Raji (cell line): ENCODE data around the gene CLDN24.

ENCODE experiments used
- POLR2A ChIP-seq: IDR thresholded peaks from 2 replicates; pipeline ENCODE4 v1.6.1; 2011; ENCODE audit warnings: low read depth, low read length, control low read depth; ENCODE audit not compliant: insufficient read depth

CLDN24 gene

DNA sequence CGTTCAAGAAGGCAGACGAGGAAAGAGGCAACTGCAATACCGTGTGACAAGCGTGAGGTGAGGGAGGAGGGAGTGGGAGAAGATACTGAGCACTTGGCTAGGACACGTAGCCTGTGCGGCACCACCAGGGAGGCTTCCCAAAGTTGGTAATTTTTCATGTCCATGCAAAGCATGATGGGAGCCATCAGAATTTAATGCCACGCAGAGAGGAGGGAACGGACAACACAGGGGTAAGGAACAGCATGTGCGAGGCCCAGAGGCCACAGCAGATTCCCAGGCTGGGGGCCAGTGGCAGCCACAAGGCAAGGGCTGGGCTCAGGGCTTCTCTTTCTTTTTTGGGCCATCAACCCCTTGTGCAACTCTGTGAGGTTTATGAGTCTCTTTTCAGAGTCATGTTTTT is 11.0 kb upstream of the CLDN24 start:
- TF ChIP-seq POLR2A, result no peak

DNA sequence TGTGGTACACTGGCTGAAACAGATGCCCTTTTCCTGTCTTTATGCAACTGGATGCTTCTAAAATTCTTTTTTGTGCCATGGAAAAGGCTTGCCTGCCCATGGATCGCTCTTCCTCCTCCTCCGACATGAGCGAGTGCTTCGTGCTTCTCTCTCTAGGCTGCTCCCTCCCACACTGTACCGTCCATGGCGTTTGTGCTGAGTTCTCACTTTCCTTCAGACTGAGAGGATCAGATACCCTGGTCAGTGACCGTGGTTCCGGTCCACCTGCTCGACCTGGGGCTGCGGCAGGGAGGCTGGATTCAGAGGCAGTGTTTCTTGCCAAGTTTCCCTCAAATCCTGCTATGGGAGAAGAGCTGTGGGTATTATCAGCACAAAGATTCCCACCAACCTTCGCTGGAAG is 10.2 kb upstream of the CLDN24 start:
- no peak for TF ChIP-seq POLR2A

DNA sequence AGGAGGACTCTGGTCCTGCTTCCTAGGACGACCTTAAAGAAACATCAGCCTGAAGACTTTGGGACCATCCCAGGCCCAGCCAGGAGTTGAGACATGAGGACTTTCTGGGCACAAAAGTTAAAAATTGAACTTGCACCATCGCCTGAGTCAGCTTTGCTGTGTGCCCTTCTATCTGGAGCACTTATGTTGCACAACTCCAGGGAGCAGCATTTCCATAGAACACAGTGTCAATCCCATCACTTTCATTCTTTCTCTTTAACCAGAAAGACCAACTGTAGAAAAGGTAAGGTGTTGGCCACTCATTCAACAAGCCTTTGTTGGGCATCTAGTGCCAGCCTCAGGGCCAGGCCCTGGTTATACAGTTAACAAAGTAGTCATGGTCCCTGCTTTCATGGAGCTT is 8.6 kb upstream of the CLDN24 start:
- TF ChIP-seq POLR2A, result no peak

DNA sequence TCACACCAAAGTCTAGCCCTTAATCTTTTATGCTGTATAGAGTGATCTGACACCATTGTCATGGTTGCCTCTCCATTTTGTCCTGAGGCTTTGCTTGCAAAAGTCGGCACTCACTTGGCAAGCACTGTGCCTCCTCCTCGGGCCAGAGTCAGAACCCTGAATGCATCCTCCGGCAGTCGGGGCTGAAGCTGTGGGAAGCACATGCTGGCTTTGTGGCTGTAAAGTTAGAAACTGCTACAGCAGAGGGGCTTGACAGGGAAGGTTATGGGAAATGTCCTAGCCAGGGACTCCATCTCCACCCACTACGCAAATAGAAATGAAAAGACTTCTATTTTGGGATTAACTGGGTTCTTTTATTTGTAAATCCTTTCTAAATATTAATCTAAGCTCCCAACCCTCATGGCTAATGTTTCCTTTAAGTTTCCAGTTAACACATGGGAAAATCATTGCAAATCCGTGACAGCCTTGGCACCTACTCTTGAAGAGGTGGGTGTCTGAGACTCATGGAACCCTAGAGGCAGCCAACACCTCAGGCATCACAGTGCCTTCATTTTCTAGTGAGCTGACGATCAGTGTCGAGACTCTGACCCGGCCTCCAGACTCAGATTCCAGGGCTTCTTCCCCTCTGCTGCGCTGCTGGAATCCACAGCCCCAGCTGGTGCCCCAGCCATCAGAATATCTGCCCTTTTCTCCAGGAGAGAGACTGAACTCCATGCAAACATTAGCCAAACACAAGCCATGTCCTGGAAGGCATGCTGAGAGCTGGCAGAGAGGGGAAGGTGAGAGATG is 7.9 kb upstream of the CLDN24 start:
- TF ChIP-seq POLR2A, result no peak

DNA sequence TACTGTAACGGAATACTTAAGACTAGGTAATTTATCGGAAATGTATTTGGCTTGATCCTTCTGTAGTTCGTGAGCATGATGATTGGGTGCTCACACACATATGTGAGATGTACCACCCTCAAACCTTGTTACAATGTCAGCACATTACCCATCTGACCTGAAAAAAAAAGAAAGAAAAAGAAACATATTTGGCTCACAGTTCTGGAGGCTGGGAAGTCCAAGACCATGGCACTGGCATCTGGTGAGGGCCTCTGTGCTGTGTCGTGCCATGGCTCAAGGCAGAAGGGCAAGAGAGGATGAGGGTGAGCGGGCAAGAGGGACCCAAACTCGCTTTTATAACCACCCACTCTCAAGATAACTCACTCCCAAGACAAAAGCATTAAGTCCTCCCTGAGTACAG is 7.0 kb upstream of the CLDN24 start:
- TF ChIP-seq POLR2A, result no peak

DNA sequence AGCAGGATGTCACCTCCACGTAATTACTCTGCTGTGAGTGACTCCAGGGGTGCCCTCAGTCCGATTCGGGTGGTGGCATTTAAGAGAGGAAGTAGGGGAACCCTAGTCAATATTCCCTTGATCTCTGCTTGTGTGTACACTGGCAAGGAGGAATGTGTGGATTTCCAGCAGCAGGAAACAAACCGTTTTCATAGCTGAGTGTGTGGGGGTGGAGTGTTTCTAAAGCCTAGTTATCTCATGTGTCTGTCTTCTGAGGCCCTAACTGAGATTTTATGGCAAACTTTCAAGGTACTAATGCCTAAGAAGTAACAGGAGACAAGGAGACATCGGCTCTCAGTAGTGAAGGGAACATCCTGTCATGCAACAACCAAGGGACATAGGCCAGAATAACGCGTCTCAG is 6.6 kb upstream of the CLDN24 start:
- no peak for TF ChIP-seq POLR2A

DNA sequence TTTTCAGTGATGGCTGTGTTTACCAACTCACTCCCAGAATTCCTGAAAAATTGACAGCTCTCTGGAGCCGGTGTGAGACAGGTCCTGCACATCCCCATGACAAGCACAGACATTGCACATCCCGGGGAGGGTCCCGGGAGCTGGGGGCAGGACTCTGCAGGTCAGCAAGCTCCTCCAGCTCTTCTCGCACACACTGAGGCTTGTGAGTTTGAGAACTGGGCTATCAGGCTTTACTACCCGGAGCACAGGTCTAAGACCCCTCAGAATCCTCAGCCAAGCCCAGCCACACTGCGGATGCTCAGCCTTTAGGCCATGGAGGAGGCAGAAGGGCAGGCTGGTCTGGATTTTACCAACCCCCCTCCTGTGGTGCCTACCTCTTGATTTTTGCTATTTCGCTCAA is 5.6 kb upstream of the CLDN24 start:
- no peak for TF ChIP-seq POLR2A

DNA sequence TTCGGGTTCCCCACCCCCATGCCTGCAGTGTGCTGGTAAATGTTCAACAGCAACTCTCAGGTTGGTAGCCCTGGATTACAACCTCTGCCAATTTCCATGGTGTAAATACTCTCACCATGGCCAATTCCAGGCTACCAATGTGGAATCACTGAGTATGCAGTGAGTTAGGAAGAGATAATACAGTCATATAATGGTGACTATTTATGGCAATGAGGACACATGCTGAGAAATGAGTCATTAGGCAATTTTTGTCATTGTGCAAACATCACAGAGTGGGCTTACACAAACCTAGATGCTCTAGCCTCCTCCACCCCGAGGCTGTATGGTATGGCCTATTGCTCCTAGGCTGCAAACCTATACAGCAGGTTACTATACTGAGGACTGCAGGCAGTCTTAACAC is 4.6 kb upstream of the CLDN24 start:
- TF ChIP-seq POLR2A, result no peak

DNA sequence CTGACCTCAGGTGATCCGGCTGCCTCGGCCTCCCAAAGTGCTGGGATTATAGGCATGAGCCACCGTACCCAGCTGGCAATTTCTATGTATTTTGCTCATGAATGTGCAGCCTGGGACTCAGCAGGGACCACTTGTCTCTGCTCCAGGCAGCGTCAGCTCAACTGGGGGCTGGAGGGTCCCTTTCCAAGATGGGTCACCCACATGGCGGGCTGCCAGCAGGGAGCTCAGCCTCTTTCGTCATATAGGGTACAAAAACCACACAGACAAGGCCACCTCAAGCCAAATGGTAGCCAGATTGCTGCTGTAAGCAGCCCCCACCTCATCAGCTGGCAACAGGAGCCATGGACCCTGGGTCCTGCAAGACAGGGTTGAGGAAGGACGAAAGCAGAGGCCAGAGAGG is 2.4 kb upstream of the CLDN24 start:
- no peak for TF ChIP-seq POLR2A

DNA sequence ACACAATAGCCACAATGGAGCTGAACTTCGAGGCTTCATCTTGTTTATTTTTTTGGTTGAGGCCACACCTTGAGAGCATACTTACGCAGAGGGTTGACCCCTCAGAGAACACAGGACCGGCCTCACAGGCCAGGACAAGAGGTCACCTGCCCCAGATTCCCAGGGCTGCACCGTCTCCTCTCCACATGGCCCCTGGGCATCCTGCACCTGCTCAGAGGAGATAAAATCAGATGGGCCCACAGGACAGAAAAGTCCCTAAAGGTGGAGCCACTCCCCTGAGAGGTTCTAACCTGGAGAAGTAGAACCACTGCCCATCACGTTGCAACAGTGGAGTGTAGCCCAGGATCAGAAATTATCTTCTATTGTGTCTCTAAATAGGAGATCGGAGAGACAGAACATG is 1.1 kb upstream of the CLDN24 start:
- TF ChIP-seq POLR2A, result no peak

DNA sequence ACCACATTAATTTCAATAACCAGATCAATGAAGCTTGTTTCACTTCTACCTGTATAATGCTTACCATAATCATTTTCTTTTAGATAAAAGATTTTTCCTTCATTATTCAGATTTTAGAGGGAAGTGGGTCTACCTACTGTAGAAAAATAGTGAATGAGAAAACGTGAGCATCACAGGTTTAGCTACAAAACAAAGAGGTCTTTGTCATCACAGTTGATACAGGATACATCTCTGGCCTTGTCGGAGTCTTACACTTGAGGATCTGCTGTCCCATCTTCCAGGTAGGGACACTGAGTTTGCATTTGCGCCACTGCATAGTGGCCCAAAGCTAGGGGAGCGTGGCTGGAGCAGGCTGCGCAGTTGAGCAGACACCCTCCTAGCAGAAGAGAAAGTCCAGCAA is 710 bp downstream of the CLDN24 start:
- no peak for TF ChIP-seq POLR2A

DNA sequence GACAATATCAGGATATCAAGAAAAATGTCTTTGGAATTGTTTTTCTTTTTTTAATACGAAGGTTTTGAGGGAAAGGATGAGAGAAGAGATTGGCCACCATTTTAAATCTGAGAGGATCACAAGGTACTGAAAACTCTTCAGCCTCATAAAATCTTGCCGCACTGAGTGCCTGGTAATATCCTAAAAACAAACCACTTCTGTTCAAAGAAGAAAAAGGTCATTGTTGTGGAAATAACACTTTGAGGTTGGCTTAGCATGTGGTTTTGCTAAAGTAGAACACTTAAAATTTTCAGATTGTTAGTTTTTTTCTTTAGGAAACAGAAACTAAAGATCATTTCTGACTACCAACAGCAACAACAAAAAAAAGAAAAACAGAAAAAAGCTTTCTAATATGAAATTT is 1.1 kb downstream of the CLDN24 start:
- TF ChIP-seq POLR2A, result no peak

DNA sequence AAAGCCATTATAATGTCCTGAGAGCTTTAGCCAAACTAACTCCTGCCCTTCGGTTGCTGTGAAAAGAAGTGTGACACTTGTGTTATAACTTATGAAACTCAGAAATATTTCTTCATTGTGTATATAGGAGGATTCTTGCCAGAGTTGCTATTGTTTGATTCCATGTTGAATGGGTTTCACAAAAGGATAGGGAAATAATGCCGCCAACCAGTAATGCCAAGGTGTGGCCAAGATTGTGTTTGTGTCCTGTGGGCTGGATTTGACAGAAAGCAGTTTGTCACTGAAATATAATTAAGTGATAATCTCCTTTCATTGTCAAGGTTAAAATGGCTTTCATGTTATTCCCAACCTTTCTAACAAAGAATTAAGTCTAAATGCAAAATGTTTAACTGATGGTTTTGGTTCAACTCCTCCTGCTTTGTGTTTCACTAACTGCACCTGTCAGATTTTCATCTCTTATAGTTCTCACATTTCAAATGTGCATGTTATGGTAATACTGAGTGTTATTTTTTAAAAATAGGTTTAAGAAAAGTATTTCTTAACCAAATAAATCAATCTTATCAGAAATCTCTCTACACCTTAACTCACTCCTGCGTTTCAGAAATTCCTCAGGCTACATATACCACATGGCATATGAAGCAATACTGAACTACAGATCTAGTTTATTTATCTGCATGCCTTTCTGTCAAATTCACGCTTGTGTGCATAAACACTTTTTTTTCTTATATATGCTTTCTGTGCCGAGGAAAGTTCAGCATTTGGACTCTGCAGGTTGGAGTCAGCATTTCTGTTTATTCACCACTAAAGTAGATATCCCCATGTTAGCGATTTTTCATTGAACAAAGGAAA is 1.8 kb downstream of the CLDN24 start, which contains the start of gene CLDN22:
CLDN22 (minus strand) TSS at position 66 of the 849 bp plus-strand sequence; CDS start at position 8, 58 bp downstream.
- TF ChIP-seq POLR2A, result no peak

DNA sequence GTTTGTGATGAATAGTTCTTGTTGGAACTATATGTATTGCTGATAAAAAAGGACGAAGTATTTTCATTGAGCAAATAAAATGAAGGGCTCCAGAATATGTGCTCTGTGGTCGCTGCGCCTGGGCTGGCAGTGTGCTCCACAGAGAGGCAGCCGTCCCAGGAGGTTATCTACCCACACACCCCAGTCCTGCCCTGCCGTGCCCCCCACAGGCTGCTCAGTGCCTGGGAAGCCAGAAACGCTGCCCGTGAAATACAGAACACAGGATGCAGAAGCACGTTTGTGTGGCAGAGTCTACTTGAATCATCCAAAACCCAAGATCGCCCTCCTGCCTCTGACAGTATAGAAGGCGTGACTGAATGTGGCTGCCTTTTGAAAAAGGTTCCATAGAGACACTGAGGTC is 3.6 kb downstream of the CLDN24 start:
- TF ChIP-seq POLR2A, result no peak

DNA sequence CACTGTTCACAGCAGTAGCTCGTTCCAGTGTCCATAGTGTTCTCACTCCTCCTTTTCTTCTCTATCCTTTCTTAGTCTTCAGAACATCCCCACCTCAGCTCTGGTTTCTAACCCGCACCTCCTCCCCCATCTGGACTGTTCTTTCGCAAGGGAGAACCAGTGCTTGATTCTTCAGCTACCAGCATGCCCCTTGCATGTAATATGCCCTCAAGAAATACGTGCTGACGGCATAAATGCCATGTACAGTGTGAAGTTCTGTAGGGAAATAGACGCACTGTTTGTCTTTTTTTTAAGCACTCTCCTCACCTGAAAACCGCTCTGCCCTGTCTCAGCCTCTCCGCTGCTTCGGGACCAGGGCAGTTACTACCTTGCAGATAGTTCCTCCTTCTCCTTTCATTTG is 7.4 kb downstream of the CLDN24 start:
- TF ChIP-seq POLR2A, result no peak

DNA sequence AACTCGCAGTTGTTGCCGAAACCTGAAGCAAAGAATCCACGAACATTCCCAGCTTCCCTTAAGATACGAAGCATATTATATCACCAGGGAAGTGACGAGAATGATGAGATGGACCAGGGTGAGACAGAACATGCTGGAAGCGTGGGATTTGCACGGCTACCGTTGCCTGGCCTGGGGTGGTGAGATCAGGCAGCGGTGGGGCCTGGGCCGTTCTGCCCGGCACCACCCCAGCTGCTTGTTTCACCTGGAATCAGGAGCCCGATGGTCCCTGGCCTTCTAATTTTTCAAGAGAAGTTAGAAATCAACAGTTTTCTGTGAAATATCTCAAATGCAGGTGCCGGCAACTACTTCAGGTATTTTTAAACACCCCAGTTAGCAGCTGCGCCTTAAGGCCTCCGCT is 7.9 kb downstream of the CLDN24 start:
- no peak for TF ChIP-seq POLR2A

DNA sequence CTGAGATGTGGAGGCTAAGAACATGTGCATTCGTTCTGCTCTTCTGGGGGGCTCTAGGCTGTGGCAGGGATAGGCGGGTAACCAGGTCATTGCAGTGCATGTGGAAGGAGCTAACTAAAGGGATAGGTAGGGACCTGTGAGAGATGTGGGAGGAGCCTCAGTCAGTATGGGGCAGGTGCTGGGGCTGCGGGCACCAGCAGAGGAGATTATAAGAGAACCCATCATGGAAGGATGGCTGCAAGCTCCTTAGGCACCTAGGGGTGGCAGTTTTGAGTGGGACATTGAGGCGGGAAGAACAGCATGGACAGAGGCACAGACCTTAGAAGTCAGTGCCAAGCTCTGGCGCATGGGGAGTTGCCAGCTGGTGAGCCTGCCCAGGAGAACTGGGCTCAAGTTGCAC is 9.4 kb downstream of the CLDN24 start:
- TF ChIP-seq POLR2A, result no peak

DNA sequence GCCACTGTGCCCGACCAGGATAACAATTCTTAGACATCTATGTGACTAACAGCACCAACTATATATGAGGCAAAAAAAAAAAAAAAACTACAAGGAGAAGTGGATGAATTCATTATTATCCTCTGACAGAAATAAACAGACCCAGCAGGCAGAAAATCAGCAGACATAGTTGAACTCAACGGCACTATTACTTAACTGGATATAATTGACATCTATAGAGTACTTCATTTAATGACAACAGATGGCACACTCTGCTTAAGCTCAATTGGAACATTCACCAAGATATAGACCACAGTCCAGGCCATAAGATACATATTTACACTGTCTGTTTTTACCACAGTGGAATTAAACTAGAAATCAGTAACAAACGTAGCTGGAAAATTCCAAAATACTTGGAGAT is 15.4 kb downstream of the CLDN24 start:
- no peak for TF ChIP-seq POLR2A
